ENCODE results near the gene CHMP3.
"Not testable (repeated sequence)": the region's sequence is repeated elsewhere in the genome, so short reads cannot be mapped to it uniquely, and the experiment has no call there.

Gene CHMP3

GRCh38 chr2:86499326-86499725 lies 63.9 kb downstream of the CHMP3 start:
- no peak overlapping the region for H3K4me3 ChIP-seq (ENCODE audit: low read length in 2 of 2)
- no peak overlapping the region for H2AK5ac ChIP-seq (ENCODE audit: low read depth, low read length)
- no peaks in the 10 kb centered on the region for H3K79me1 ChIP-seq (ENCODE audit: low read depth, low read length)
- H4K91ac ChIP-seq (ENCODE audit: low read depth, low read length, poor library complexity): no peak overlapping the region
- no peak overlapping the region for H2BK120ac ChIP-seq (ENCODE audit: low read depth, low read length)
- WGBS, 2 donors (ENCODE audit: extremely low coverage in 2 of 2, insufficient read length in 2 of 2, insufficient replicate concordance in 1 of 2): no CpG with 5 or more reads among the region's 6 CpGs
- peaks cover 14 to 96% of the 10 kb centered on the region in 2 donors for H3K36me3 ChIP-seq (replicated peaks in 1 of 2; ENCODE audit: control insufficient read depth in 2 of 2, insufficient read depth in 2 of 2, low read length in 2 of 2)
- no peak overlapping the region for H3K9ac ChIP-seq (ENCODE audit: low read depth, low read length, poor library complexity)
- H3K27me3 ChIP-seq (ENCODE audit: control insufficient read depth in 3 of 3, insufficient read depth in 3 of 3, low read depth in 1 of 3, low read length in 3 of 3): no peaks in the 10 kb centered on the region
- H3K27ac ChIP-seq (replicated peaks; ENCODE audit: low read length): no peak overlapping the region
- no peak overlapping the region for H3K23ac ChIP-seq (ENCODE audit: low read depth, low read length, poor library complexity)
- no peak overlapping the region for H3K4me2 ChIP-seq (ENCODE audit: insufficient read depth, low read length, poor library complexity, severe bottlenecking)
- no peak overlapping the region for H2BK15ac ChIP-seq (ENCODE audit: low read length)
- H2BK12ac ChIP-seq (ENCODE audit: low read length): no peak overlapping the region
- no peak overlapping the region for H3K18ac ChIP-seq (ENCODE audit: low read length)
- no peak overlapping the region for H2BK5ac ChIP-seq (ENCODE audit: low read length)
- no peak overlapping the region for H3K4ac ChIP-seq (ENCODE audit: low read length)
- no peak overlapping the region for H3K14ac ChIP-seq (ENCODE audit: low read length)
- H2AFZ ChIP-seq (ENCODE audit: low read length): no peak overlapping the region
- peaks cover 15 to 47% of the 10 kb centered on the region in 2 donors for H3K9me3 ChIP-seq (replicated peaks in 1 of 2; ENCODE audit: control insufficient read depth in 2 of 2, insufficient read depth in 1 of 2, low read depth in 1 of 2, low read length in 2 of 2)
- no peaks in the 10 kb centered on the region for H3K4me1 ChIP-seq (ENCODE audit: control insufficient read depth in 2 of 2, insufficient read depth in 1 of 2, low read depth in 1 of 2, low read length in 2 of 2)
- no peak for DNase-seq (ENCODE audit: low spot score)
- H4K8ac ChIP-seq (ENCODE audit: low read depth, low read length): no peak overlapping the region

GRCh38 chr2:86498468-86499260 lies 64.6 kb downstream of the CHMP3 start:
- no peak overlapping the region for H2BK15ac ChIP-seq (ENCODE audit: low read length)
- H3K4me1 ChIP-seq (ENCODE audit: control insufficient read depth in 2 of 2, insufficient read depth in 1 of 2, low read depth in 1 of 2, low read length in 2 of 2): no peaks in the 10 kb centered on the region
- no peak overlapping the region for H3K23ac ChIP-seq (ENCODE audit: low read depth, low read length, poor library complexity)
- H4K91ac ChIP-seq (ENCODE audit: low read depth, low read length, poor library complexity): no peak overlapping the region
- no peak overlapping the region for H2AFZ ChIP-seq (ENCODE audit: low read length)
- H3K79me1 ChIP-seq (ENCODE audit: low read depth, low read length): no peaks in the 10 kb centered on the region
- H3K14ac ChIP-seq (ENCODE audit: low read length): no peak overlapping the region
- no peak overlapping the region for H2BK12ac ChIP-seq (ENCODE audit: low read length)
- no peak overlapping the region for H3K4me2 ChIP-seq (ENCODE audit: insufficient read depth, low read length, poor library complexity, severe bottlenecking)
- H2BK5ac ChIP-seq (ENCODE audit: low read length): no peak overlapping the region
- no peak overlapping the region for H4K8ac ChIP-seq (ENCODE audit: low read depth, low read length)
- H2AK5ac ChIP-seq (ENCODE audit: low read depth, low read length): no peak overlapping the region
- H3K4ac ChIP-seq (ENCODE audit: low read length): no peak overlapping the region
- peaks cover 15 to 52% of the 10 kb centered on the region in 2 donors for H3K9me3 ChIP-seq (replicated peaks in 1 of 2; ENCODE audit: control insufficient read depth in 2 of 2, insufficient read depth in 1 of 2, low read depth in 1 of 2, low read length in 2 of 2)
- H3K27me3 ChIP-seq (ENCODE audit: control insufficient read depth in 3 of 3, insufficient read depth in 3 of 3, low read depth in 1 of 3, low read length in 3 of 3): no peaks in the 10 kb centered on the region
- H2BK120ac ChIP-seq (ENCODE audit: low read depth, low read length): no peak overlapping the region
- no peak for DNase-seq (ENCODE audit: low spot score)
- no CpG with 5 or more reads among the region's 3 CpGs for WGBS, 2 donors (ENCODE audit: extremely low coverage in 2 of 2, insufficient read length in 2 of 2, insufficient replicate concordance in 1 of 2)
- H3K36me3 ChIP-seq (replicated peaks in 1 of 2; ENCODE audit: control insufficient read depth in 2 of 2, insufficient read depth in 2 of 2, low read length in 2 of 2): peaks cover 12 to 97% of the 10 kb centered on the region in 2 donors
- H3K9ac ChIP-seq (ENCODE audit: low read depth, low read length, poor library complexity): no peak overlapping the region
- H3K18ac ChIP-seq (ENCODE audit: low read length): no peak overlapping the region
- no peak overlapping the region for H3K4me3 ChIP-seq (ENCODE audit: low read length in 2 of 2)
- H3K27ac ChIP-seq (replicated peaks; ENCODE audit: low read length): no peak overlapping the region

GRCh38 chr2:86496391-86496790 lies 66.9 kb downstream of the CHMP3 start:
- not testable (repeated sequence) for H2BK120ac ChIP-seq (ENCODE audit: low read depth, low read length); H3K4ac ChIP-seq (ENCODE audit: low read length); H2BK12ac ChIP-seq (ENCODE audit: low read length); H2AFZ ChIP-seq (ENCODE audit: low read length); H3K14ac ChIP-seq (ENCODE audit: low read length); H4K91ac ChIP-seq (ENCODE audit: low read depth, low read length, poor library complexity); H3K27me3 ChIP-seq (ENCODE audit: control insufficient read depth in 3 of 3, insufficient read depth in 3 of 3, low read depth in 1 of 3, low read length in 3 of 3); H3K4me3 ChIP-seq (ENCODE audit: low read length in 2 of 2); H3K4me2 ChIP-seq (ENCODE audit: insufficient read depth, low read length, poor library complexity, severe bottlenecking); H2BK15ac ChIP-seq (ENCODE audit: low read length); H3K79me1 ChIP-seq (ENCODE audit: low read depth, low read length); H4K8ac ChIP-seq (ENCODE audit: low read depth, low read length); H3K9ac ChIP-seq (ENCODE audit: low read depth, low read length, poor library complexity); H2BK5ac ChIP-seq (ENCODE audit: low read length); H3K27ac ChIP-seq (replicated peaks; ENCODE audit: low read length); H2AK5ac ChIP-seq (ENCODE audit: low read depth, low read length); H3K23ac ChIP-seq (ENCODE audit: low read depth, low read length, poor library complexity); H3K18ac ChIP-seq (ENCODE audit: low read length); DNase-seq (ENCODE audit: low spot score); H3K4me1 ChIP-seq (ENCODE audit: control insufficient read depth in 2 of 2, insufficient read depth in 1 of 2, low read depth in 1 of 2, low read length in 2 of 2)
- H3K9me3 ChIP-seq (replicated peaks in 1 of 2; ENCODE audit: control insufficient read depth in 2 of 2, insufficient read depth in 1 of 2, low read depth in 1 of 2, low read length in 2 of 2): peaks cover 14 to 54% of the 10 kb centered on the region in 2 donors
- WGBS, 2 donors (ENCODE audit: extremely low coverage in 2 of 2, insufficient read length in 2 of 2, insufficient replicate concordance in 1 of 2): no CpG with 5 or more reads among the region's 3 CpGs
- H3K36me3 ChIP-seq (replicated peaks in 1 of 2; ENCODE audit: control insufficient read depth in 2 of 2, insufficient read depth in 2 of 2, low read length in 2 of 2): peaks cover 14 to 97% of the 10 kb centered on the region in 2 donors

- Histone ChIP-seq H3K9ac (ENCODE audit: low read depth, low read length, poor library complexity) (no peak overlapping the region), H3K4me2 (ENCODE audit: insufficient read depth, low read length, poor library complexity, severe bottlenecking) (no peak overlapping the region), H3K27ac (replicated peaks; ENCODE audit: low read length) (no peak overlapping the region), H3K14ac (ENCODE audit: low read length) (no peak overlapping the region), H3K9me3 (replicated peaks in 1 of 2; ENCODE audit: control insufficient read depth in 2 of 2, insufficient read depth in 1 of 2, low read depth in 1 of 2, low read length in 2 of 2) (peaks cover 2 to 21% of the 10 kb centered on the region in 2 donors), H3K27me3 (ENCODE audit: control insufficient read depth in 3 of 3, insufficient read depth in 3 of 3, low read depth in 1 of 3, low read length in 3 of 3) (no peaks in the 10 kb centered on the region), H2BK15ac (ENCODE audit: low read length) (no peak overlapping the region), H2AK5ac (ENCODE audit: low read depth, low read length) (no peak overlapping the region), H3K23ac (ENCODE audit: low read depth, low read length, poor library complexity) (no peak overlapping the region), H2BK5ac (ENCODE audit: low read length) (no peak overlapping the region), H4K91ac (ENCODE audit: low read depth, low read length, poor library complexity) (no peak overlapping the region), H4K8ac (ENCODE audit: low read depth, low read length) (no peak overlapping the region), H3K4me3 (ENCODE audit: low read length in 2 of 2) (no peak overlapping the region), H3K79me1 (ENCODE audit: low read depth, low read length) (no peaks in the 10 kb centered on the region), H2BK120ac (ENCODE audit: low read depth, low read length) (no peak overlapping the region), H2AFZ (ENCODE audit: low read length) (no peak overlapping the region), H3K4me1 (ENCODE audit: control insufficient read depth in 2 of 2, insufficient read depth in 1 of 2, low read depth in 1 of 2, low read length in 2 of 2) (no peaks in the 10 kb centered on the region), H3K4ac (ENCODE audit: low read length) (no peak overlapping the region), H3K36me3 (replicated peaks in 1 of 2; ENCODE audit: control insufficient read depth in 2 of 2, insufficient read depth in 2 of 2, low read length in 2 of 2) (peaks cover 25 to 99% of the 10 kb centered on the region in 2 donors), H2BK12ac (ENCODE audit: low read length) (no peak overlapping the region), H3K18ac (ENCODE audit: low read length) (no peak overlapping the region)
- WGBS, 2 donors (ENCODE audit: extremely low coverage in 2 of 2, insufficient read length in 2 of 2, insufficient replicate concordance in 1 of 2): no CpG with 5 or more reads among the region's 1 CpG
- no peak for DNase-seq (ENCODE audit: low spot score)
These were observed 71.2 kb downstream of the CHMP3 start for GRCh38 chr2:86492048-86492453.
